Measurements from ENCODE around the gene ADAM11. TPM values are rescaled to one million over a fixed set of nuclear protein-coding genes. Genes with fewer than 3 reads are reported as not detected.

The ADAM11 gene
- total RNA-seq, 2 donors from 2014 or later, result 6.8 to 19.9 TPM

- H3K27ac ChIP-seq, result no peak overlapping the region
- no peaks in the 10 kb centered on the region for H3K4me1 ChIP-seq
- no peak for DNase-seq (ENCODE audit: low spot score)
- H3K36me3 ChIP-seq, result no peaks in the 10 kb centered on the region
- no peak overlapping the region for H3K4me3 ChIP-seq
- TF ChIP-seq CTCF (IDR thresholded peaks at IDR 0.05), result no peak
- no peaks in the 10 kb centered on the region for H3K9me3 ChIP-seq
- no peaks in the 10 kb centered on the region for H3K27me3 ChIP-seq
Observed at GRCh38 chr17:44767493-44767892, 8.7 kb downstream of the ADAM11 start.

DNA sequence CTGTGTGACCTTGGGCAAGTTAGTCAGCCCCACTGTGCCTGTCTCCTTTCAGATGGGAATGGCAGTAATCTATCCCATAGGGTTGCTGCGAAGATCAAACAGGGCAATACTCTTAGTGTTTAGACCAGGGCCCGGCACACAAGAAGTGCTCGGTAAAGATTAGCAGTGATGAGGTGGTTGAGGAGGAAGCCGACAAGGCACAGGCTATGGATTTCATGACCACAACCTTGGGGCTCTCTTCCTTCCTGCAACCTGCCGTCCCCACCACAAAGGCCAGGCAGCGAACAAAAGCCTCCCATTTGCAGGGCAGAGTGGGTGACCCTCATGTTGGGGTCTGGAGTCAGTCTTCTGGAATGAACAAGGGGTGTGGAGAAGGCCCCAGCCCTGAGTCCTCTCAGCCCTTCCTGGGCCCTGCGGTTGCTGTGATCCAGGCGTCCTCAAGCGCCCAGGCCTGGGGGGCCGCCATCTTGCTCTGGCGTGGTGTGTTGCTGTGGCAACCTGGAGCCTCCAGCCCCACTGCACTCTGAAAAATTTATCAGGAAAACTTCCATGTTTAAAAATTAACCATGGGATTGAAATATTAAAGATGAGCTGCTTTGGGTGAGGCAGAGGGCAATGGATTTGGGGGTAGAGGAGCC lies 9.8 kb downstream of the ADAM11 start:
- no peak for TF ChIP-seq CTCF (IDR thresholded peaks at IDR 0.05)
- Histone ChIP-seq H3K36me3 (no peaks in the 10 kb centered on the region), H3K9me3 (no peaks in the 10 kb centered on the region), H3K27ac (no peak overlapping the region), H3K27me3 (no peaks in the 10 kb centered on the region), H3K4me1 (no peaks in the 10 kb centered on the region), H3K4me3 (no peak overlapping the region)
- no peak for DNase-seq (ENCODE audit: low spot score)

DNA sequence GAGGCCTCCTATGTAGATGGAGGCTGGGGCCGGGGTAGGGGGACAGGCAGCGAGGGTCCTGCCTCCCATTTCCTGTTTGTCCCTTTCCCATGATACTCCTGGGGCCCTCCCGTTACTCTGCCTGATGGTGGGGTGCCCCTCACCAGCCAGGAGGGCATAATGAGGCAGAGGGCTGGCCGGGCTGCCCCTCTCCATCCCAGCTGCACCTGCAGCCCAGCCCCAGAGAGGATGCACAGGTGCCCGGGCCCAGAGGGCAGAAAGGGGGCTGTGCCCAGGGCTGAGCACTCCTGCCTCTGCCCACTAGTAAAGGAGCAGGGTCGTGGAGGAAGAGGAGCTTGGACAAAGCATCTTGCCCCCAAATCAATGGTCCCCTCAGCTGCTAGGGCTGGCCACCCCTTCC lies 10.4 kb downstream of the ADAM11 start:
- Histone ChIP-seq H3K4me3 (no peak overlapping the region), H3K4me1 (no peaks in the 10 kb centered on the region), H3K27me3 (no peaks in the 10 kb centered on the region), H3K9me3 (no peaks in the 10 kb centered on the region), H3K27ac (no peak overlapping the region), H3K36me3 (no peaks in the 10 kb centered on the region)
- TF ChIP-seq CTCF (IDR thresholded peaks at IDR 0.05), result no peak
- DNase-seq (ENCODE audit: low spot score), result no peak

- no peaks in the 10 kb centered on the region for H3K4me1 ChIP-seq
- no peak overlapping the region for H3K27ac ChIP-seq
- TF ChIP-seq CTCF (IDR thresholded peaks at IDR 0.05), result no peak
- no peak for DNase-seq (ENCODE audit: low spot score)
- no peaks in the 10 kb centered on the region for H3K9me3 ChIP-seq
- no peaks in the 10 kb centered on the region for H3K36me3 ChIP-seq
- no peak overlapping the region for H3K4me3 ChIP-seq
- no peaks in the 10 kb centered on the region for H3K27me3 ChIP-seq
Observed at GRCh38 chr17:44769647-44770084, 10.9 kb downstream of the ADAM11 start.

DNA sequence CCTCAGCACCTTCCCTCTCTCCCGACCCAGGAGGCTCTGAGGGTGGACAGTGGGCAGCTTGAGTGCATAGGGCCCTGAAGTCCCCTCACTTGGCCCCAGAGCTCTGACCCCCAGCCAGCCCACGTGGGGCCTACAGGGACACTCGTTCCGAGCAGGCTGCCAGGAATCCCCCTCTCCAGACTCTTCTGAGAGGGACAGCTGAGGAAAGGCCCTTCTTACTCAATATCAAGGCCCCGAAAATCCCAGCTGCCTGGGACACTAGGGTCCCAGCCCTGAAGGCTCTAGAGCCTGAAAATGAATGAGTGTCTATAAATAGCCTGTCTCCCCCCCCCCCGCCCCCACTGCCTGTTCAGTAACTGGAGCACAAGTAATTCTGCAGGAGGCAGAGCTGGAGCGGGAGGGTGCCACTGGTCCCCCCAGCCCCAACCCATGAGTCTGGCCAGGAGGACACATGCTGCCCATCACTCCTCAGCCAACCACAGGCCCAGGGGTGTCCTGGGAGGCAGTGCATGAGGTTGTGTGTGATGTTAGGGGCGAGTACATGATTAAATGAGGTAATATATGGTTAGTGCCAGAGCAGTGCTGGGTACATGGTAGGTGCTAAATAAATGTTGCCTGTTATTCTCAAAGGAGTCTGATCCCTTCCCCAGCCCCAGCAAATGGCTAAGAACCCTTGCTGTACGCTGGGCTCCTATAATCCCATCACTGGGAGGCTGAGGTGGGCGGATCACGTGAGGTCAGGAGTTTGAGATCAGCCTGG lies 11.6 kb downstream of the ADAM11 start:
- Histone ChIP-seq H3K36me3 (no peaks in the 10 kb centered on the region), H3K4me3 (no peak overlapping the region), H3K27ac (no peak overlapping the region), H3K27me3 (no peaks in the 10 kb centered on the region), H3K9me3 (no peaks in the 10 kb centered on the region), H3K4me1 (peaks cover 0 to 5% of the 10 kb centered on the region in 2 donors)
- TF ChIP-seq CTCF (IDR thresholded peaks at IDR 0.05), result no peak
- DNase-seq (ENCODE audit: low spot score), result no peak

All from right atrium auricular region (tissue), 2 donors.